IMR-90 (cell line): ENCODE measurements around the gene TMCC1. TPM values are rescaled to one million over a fixed set of nuclear protein-coding genes. Genes with fewer than 3 reads are reported as not detected.

Source experiments
- ATAC-seq: fragments of 200-7000 bp; cut with Tn5 transposase; 2 replicates; pipeline ENCODE4 v1.9.1; 2020; ENCODE audit warnings: low read depth, mild to moderate bottlenecking, moderate library complexity
- BruUV-seq: library from RNA; stranded (reverse); fragments of 400-500 nt; replicated peaks from 2 replicates; lab custom pipeline; 2021; lab: Mats Ljungman, UMichigan
- CTCF ChIA-PET: fragments of 300-600 bp; formaldehyde crosslinking; extraction: SDS; loops from one replicate; lab custom pipeline; 2021; ENCODE audit warnings: antibody characterized with exemption; lab: Yijun Ruan, JAX
- POLR2A ChIA-PET: fragments of 300-600 bp; sonication (Branson Sonifier 250); formaldehyde crosslinking; loops from one replicate; lab custom pipeline; 2022; ENCODE audit warnings: antibody characterized with exemption; ENCODE audit not compliant: unreplicated experiment; lab: Charles Lee
- DNase-seq: peaks from one replicate; pipeline ENCODE4 v3.0.0; 2013
- H2AFZ ChIP-seq: replicated peaks from 2 replicates; pipeline ENCODE3; 2013; ENCODE audit warnings: low read length, mild to moderate bottlenecking; ENCODE audit not compliant: poor library complexity
- H2AK5ac ChIP-seq: 2 replicates; pipeline ENCODE4 v1.6.1; 2013; ENCODE audit warnings: low read depth, low read length, inconsistent platforms
- H2AK9ac ChIP-seq: replicated peaks from 2 replicates; pipeline ENCODE3; 2013; ENCODE audit warnings: mild to moderate bottlenecking, low read depth, low read length, moderate library complexity; ENCODE audit not compliant: poor library complexity
- H2BK120ac ChIP-seq: 2 replicates; pipeline ENCODE4 v1.6.1; 2013; ENCODE audit warnings: low read depth, low read length, inconsistent platforms
- H2BK15ac ChIP-seq: 3 replicates; pipeline ENCODE4 v1.6.1; 2013; ENCODE audit warnings: low read depth, low read length, inconsistent platforms
- H2BK20ac ChIP-seq: 2 replicates; pipeline ENCODE4 v1.6.1; 2013; ENCODE audit warnings: low read depth, mild to moderate bottlenecking, inconsistent platforms, low read length, moderate library complexity
- H2BK5ac ChIP-seq: 2 replicates; pipeline ENCODE4 v1.6.1; 2013; ENCODE audit warnings: mild to moderate bottlenecking, low read depth, low read length, inconsistent platforms; ENCODE audit not compliant: poor library complexity, severe bottlenecking
- H3K14ac ChIP-seq: replicated peaks from 2 replicates; pipeline ENCODE4 v1.6.1; 2013; ENCODE audit warnings: low read depth, low read length, inconsistent platforms
- H3K18ac ChIP-seq: 2 replicates; pipeline ENCODE4 v1.6.1; 2013; ENCODE audit warnings: low read depth, low read length, control low read depth
- H3K23ac ChIP-seq: 2 replicates; pipeline ENCODE4 v1.6.1; 2013; ENCODE audit warnings: low read depth, low read length, inconsistent platforms
- H3K27ac ChIP-seq: 2 replicates; pipeline ENCODE4 v1.5.1; 2013; ENCODE audit warnings: mild to moderate bottlenecking, control low read depth, low read length; ENCODE audit not compliant: insufficient read depth
- H3K27me3 ChIP-seq: 2 replicates; pipeline ENCODE4 v1.6.1; 2013; ENCODE audit warnings: low read length; ENCODE audit not compliant: control insufficient read depth, insufficient read depth
- H3K36me3 ChIP-seq: 2 replicates; pipeline ENCODE4 v1.6.1; 2013; ENCODE audit warnings: low read length, mixed read lengths; ENCODE audit not compliant: control insufficient read depth, insufficient read depth
- H3K4ac ChIP-seq: 2 replicates; pipeline ENCODE4 v1.6.1; 2013; ENCODE audit warnings: low read depth, low read length, inconsistent platforms
- H3K4me1 ChIP-seq: 2 replicates; pipeline ENCODE4 v1.6.1; 2013; ENCODE audit warnings: low read length, mixed read lengths; ENCODE audit not compliant: control insufficient read depth, insufficient read depth
- H3K4me2 ChIP-seq: 2 replicates; pipeline ENCODE4 v1.6.1; 2013; ENCODE audit warnings: low read depth, mild to moderate bottlenecking, control low read depth, low read length, moderate library complexity
- H3K4me3 ChIP-seq: 2 replicates; pipeline ENCODE4 v1.5.1; 2013; ENCODE audit warnings: low read depth, mild to moderate bottlenecking, control low read depth, low read length, moderate library complexity; ENCODE audit not compliant: insufficient read depth
- H3K56ac ChIP-seq: 2 replicates; pipeline ENCODE4 v1.6.1; 2013; ENCODE audit warnings: low read length, inconsistent platforms; ENCODE audit not compliant: insufficient read depth; ENCODE audit errors: extremely low read depth
- H3K79me1 ChIP-seq, 2 experiments: 2 replicates each; pipeline ENCODE4 v1.6.1; 2013; ENCODE audit warnings: low read length in 2 of 2, inconsistent platforms in 1 of 2, low read depth in 1 of 2
- H3K9ac ChIP-seq: 2 replicates; pipeline ENCODE4 v1.6.1; 2013; ENCODE audit warnings: low read depth, low read length, control low read depth
- H3K9me1 ChIP-seq: 2 replicates; pipeline ENCODE4 v1.6.1; 2013; ENCODE audit warnings: low read length, inconsistent platforms; ENCODE audit not compliant: insufficient read depth
- H3K9me3 ChIP-seq: 2 replicates; pipeline ENCODE4 v1.6.1; 2013; ENCODE audit warnings: low read length; ENCODE audit not compliant: control insufficient read depth, insufficient read depth
- H4K20me1 ChIP-seq: 2 replicates; pipeline ENCODE4 v1.6.1; 2013; ENCODE audit warnings: low read length, inconsistent platforms; ENCODE audit not compliant: insufficient read depth
- H4K5ac ChIP-seq: 2 replicates; pipeline ENCODE4 v1.6.1; 2013; ENCODE audit warnings: mild to moderate bottlenecking, low read depth, low read length, control low read depth
- H4K8ac ChIP-seq, 2 experiments: 2 replicates each; pipeline ENCODE4 v1.6.1; 2013; ENCODE audit warnings: low read depth in 2 of 2, low read length in 2 of 2, control low read depth in 1 of 2, inconsistent platforms in 1 of 2
- H4K91ac ChIP-seq: 2 replicates; pipeline ENCODE4 v1.6.1; 2013; ENCODE audit warnings: low read depth, low read length, inconsistent platforms; ENCODE audit not compliant: insufficient read depth
- CEBPB ChIP-seq: IDR thresholded peaks from 2 replicates; pipeline ENCODE4 v1.6.1; 2012; ENCODE audit warnings: low read depth, low read length, improper control_type of control experiment
- MXI1 ChIP-seq: IDR thresholded peaks from 2 replicates; pipeline ENCODE4 v1.6.1; 2012; ENCODE audit warnings: low read depth, mild to moderate bottlenecking, low read length, moderate library complexity, borderline replicate concordance
- SMC3 ChIP-seq: fragments of 150-350 bp; IDR thresholded peaks from 2 replicates; pipeline ENCODE4 v1.6.1; 2016; ENCODE audit warnings: low read depth, mild to moderate bottlenecking, antibody characterized with exemption, low read length, moderate library complexity
- WGBS, 2 experiments: methylation state at CpG; one replicate each; pipeline versions ENCODE4 v1.1.5 to v1.1.7; 2013; ENCODE audit warnings: missing lambda C conversion rate in 2 of 2; ENCODE audit not compliant: insufficient read length in 1 of 2; ENCODE audit errors: extremely low coverage in 2 of 2; 5-methylcytosine and 5-hydroxymethylcytosine counted together
- dilution Hi-C: fragments of 300-500 bp; cut with HindIII; formaldehyde crosslinking; loops from one replicate; pipeline ENCODE4 v1.14.3; 2018; ENCODE audit warnings: low sequenced_read_pairs; ENCODE audit not compliant: unreplicated experiment
- in situ Hi-C: fragments of 300-500 bp; cut with MboI; formaldehyde crosslinking; loops from 3 replicates; pipeline ENCODE4 v1.14.3; 2019; ENCODE audit warnings: low sequenced_read_pairs, inconsistent platforms, mixed read lengths
- intact Hi-C: fragments of 100-400 bp; cut with micrococcal nuclease; formaldehyde crosslinking; loops from 2 replicates; pipeline ENCODE4 v1.10.0; 2022
- polyA plus RNA-seq, 3 experiments: library from polyadenylated mRNA; depleted of rRNA; stranded (reverse); fragments of >200 nt; gene quantifications; 2 replicates each; pipeline ENCODE4 v1.2.3, GENCODE V29; 2012; ENCODE audit warnings: low replicate concordance in 1 of 3
- total RNA-seq: library from RNA; depleted of rRNA; stranded (reverse); fragments of >200 nt; gene quantifications from 2 replicates; pipeline ENCODE4 v1.2.3, GENCODE V29; 2012

The TMCC1 gene
- total and polyA plus RNA-seq, 2 of the 4 experiments (the other 2 are of a cell fraction): 5.0 to 7.3 TPM

- Histone ChIP-seq H3K4me1 (no peaks in the 10 kb centered on the region; the same call in 1 of the 2 replicates), H2AK9ac (no peak overlapping the region), H4K8ac (no peak overlapping the region), H2BK5ac (no peak overlapping the region), H3K27ac (no peak overlapping the region), H3K14ac (no peak overlapping the region), H2AFZ (no peak overlapping the region), H3K9ac (no peak overlapping the region), H3K79me1 (no peaks in the 10 kb centered on the region; a peak in 1 of 4 replicates), H2BK15ac (no peak overlapping the region), H3K4me3 (no peak overlapping the region), H4K20me1 (no peaks in the 10 kb centered on the region; the same call in 1 of the 2 replicates), H2BK20ac (no peak overlapping the region), H3K9me3 (no peaks in the 10 kb centered on the region), H3K36me3 (no peaks in the 10 kb centered on the region), H3K4me2 (no peak overlapping the region), H3K27me3 (no peaks in the 10 kb centered on the region), H3K18ac (no peak overlapping the region), H2BK120ac (no peak overlapping the region), H4K91ac (no peak overlapping the region), H4K5ac (no peak overlapping the region), H3K4ac (no peak overlapping the region), H3K9me1 (no peaks in the 10 kb centered on the region), H3K56ac (no peak overlapping the region), H2AK5ac (no peak overlapping the region), H3K23ac (no peak overlapping the region)
- 71 to 100% methylated on average over 1 of the region's 2 CpGs for WGBS, 2 experiments
- DNase-seq (peak; percentile 1), ATAC-seq (no peak)
- CTCF ChIA-PET: no interaction called here
- POLR2A ChIA-PET: no interaction called here
- in situ Hi-C loops: no loop called here
- no TSS peak for BruUV-seq
- TF ChIP-seq MXI1: no peak
- no peak for TF ChIP-seq SMC3
- peak; percentile 71 for TF ChIP-seq CEBPB
- dilution Hi-C loops: no loop called here
- intact Hi-C loops: no loop called here
Observed at GRCh38 chr3:129703913-129704312, 189.6 kb downstream of the TMCC1 start.
